HG02885 (cell line): ENCODE measurements around the gene LDB1.

Experiments
- ATAC-seq: cut with Tn5 transposase; IDR thresholded peaks from one replicate; pipeline ENCODE4 v1.9.1; 2021; ENCODE audit warnings: mild to moderate bottlenecking; ENCODE audit not compliant: unreplicated experiment, poor library complexity

LDB1 gene, protein sequence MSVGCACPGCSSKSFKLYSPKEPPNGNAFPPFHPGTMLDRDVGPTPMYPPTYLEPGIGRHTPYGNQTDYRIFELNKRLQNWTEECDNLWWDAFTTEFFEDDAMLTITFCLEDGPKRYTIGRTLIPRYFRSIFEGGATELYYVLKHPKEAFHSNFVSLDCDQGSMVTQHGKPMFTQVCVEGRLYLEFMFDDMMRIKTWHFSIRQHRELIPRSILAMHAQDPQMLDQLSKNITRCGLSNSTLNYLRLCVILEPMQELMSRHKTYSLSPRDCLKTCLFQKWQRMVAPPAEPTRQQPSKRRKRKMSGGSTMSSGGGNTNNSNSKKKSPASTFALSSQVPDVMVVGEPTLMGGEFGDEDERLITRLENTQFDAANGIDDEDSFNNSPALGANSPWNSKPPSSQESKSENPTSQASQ

DNA sequence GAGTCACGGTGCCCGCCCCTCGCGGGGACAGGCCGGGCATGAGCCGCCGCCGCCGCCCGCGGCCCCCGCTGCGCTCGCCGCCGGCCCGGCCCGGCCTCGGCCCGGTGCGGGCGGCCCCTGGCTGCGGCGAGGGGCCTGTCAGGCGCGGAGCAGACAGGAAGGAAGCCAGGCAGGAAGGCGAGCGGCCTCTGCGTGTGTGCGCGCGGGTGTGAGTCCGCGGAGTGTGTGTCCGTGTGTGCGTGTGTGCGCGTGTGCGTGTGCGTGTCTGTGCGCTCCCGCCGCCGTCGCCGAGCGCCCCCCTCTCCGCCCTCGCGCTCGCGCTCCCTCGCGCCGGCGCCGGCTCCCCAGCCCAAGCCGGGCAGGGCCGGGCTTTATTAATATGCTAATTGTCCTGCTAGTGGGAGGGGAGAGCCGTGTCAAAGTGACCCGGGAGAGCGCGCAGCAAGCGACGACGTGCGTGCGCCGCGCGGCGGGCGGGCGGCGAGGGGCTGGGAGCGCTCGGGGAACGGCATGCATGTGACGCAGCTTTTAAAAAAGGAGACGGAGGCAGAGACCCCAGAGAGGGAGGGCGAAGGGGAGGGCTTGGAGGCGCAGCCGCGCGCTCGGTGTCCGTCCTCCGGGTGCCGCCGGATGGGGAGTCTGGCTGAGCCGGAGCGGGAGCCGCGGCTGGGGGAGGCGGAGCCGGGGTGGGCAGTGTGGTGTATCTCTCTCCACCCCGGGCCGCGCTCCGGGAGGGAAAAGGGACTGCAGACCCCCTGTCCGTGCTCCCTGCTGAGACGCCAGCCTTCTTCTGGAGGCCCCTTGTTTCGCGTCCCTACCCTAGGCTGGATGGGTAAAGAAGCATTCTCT lies at the start of gene LDB1:
Gene LDB1, minus strand, starts transcription at position 227 of the 849 bp plus-strand sequence. CDS start 258 bp downstream, outside the sequence.
- peak; percentile 67 for ATAC-seq

DNA sequence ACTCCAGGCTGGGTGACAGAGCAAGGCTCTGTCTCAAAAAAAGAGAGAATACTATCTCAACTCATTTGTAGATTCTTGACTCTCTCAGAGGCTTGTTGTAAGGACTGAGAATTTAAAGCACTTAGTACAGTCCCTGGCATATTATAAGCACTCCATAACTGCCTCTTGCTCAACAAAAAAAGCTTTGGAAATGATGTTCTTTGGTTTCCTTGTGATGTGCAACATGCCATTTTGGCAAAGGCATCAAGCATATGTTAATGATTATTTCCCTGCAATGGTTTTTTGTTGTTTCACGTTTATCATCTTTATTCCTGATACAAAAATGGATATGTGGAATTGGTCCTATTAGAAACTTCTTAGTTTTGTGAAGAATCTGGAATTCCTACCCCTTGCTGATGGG lies 47.7 kb upstream of the LDB1 start:
- ATAC-seq: no peak

DNA sequence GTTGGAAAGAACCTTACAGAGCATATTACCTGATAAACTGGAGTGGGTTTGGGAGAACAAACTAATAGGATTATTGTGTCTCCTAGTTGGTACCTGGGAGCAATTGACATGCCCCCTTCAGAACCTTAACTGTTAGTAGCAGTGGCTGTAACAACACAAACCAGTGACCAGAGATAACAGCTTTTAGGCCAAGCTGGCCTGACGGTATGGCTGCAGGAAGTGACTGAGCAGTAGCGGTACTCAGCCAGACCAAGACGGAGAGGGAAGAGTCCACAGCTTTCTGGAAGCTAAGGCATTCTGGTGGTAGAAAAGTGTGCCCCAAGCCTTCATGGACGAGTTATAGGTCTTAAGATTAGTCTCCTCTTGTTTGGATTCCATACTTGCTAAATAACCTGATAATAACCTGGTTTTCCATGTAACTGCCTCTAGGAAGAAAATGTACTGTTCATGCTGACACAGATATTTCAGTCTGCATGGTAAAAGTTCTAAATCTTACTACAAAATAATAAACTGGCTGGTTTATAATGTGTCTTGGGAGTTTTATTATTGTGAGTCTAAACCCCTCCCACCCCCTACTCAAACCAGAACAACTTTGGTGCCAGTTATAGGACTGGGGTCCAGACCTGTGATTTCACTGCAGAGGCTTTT lies 43.3 kb upstream of the LDB1 start:
- ATAC-seq: no peak

DNA sequence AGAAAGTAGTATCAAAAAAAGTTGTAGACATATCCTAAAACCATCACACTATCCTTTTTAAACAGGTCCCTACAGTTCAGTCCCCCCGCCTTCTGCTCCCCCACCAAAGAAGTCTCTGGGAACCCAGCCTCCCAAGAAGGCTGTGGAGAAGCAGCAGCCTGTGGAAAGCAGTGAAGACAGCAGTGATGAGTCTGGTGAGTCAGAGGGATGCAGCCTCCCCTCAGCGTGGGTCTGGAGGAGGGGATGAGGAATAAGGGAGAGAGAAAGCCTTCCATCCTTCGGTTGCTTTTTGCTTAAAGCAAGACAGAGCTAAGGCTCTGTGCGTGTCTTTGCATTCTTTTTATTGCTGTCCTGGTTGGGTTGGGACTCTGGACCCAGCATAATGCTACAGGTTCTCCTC lies 39.7 kb upstream of the LDB1 start:
- ATAC-seq: no peak

DNA sequence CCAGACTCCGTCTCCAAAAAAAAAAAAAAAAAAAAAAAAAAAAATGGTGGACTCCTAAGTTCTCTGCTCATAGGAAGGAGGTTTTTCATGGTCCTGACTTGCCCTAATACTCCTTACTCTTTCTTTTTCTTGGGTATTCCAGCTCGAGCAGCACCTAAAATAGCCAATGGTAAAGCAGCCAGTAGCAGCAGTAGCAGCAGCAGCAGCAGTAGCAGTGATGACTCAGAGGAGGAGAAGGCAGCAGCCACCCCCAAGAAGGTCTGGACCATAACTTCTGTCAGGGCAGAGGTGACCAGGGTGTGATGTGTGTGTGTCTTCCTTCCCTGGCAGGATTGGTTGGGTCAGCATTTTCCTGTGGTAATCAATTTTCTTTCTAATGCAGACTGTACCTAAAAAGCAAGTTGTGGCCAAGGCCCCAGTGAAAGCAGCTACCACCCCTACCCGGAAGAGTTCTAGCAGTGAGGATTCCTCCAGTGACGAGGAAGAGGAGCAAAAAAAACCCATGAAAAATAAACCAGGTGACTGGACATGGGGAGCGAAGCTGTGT lies 39.0 kb upstream of the LDB1 start:
- ATAC-seq: no peak

DNA sequence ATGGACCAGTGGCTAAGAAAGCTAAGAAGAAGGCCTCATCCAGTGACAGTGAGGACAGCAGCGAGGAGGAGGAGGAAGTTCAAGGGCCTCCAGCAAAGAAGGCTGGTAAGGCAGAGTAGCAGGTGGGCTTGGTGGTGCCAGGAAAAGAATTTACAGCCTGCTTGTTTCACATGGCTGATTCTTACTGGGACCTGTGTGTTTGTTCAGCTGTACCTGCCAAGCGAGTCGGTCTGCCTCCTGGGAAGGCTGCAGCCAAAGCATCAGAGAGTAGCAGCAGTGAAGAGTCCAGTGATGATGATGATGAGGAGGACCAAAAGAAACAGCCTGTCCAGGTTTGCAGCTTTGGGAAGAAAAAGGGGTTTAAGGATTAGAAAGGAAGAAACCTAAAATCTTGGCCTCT lies 37.1 kb upstream of the LDB1 start:
- ATAC-seq: no peak

DNA sequence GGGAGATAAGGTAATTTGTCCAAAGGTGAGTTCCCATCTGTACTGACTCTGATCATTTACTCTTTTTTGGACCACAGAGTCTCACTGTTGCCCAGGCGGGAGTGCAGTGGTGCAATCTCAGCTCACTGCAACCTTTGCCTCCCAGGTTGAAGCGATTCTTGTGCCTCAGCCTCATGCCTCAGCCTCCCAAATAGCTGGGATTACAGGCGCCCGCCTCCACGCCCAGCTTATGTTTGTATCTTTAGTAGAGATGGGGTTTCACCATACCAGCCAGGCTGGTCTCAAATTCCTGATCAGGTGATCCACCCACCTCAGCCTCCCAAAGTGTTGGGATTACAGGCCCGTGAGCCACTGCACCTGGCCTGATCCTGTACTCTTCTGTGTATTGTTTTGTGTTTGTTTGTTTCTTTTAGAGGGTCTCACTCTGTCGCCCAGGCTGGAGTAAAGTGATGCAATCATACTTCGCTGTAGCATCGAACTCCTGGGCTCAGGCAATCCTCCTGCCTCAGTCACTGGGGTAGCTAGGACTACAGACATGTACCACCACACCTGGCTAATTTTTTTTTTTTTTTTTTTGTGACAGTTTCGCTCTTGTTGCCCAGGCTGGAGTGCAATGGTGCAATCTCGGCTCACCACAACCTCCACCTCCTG lies 34.4 kb upstream of the LDB1 start:
- ATAC-seq: no peak

DNA sequence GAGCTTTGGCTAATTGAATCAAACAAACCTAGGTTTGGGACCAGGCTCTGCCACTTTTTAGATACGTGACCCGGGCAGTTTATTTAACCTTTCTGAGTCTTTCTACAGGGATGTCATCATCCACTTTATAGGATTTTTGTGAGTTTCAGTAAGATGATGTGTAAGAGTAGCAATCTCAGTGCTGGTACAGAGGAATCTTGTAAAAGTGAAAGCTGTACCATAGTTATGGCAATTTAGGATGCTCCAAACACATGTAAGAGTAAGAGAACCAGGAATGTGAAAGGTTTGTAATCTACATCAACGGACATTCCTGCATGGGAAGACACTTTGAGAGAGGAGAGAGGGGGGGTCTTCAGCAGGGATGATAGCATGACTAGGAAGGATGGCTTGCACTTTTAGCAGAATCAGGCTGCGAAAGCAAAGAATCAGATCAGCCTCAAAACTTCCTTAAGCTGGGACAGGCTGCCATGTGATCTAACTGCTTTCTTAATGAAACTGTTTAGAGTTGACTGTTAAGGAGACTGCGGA lies 33.0 kb upstream of the LDB1 start:
- ATAC-seq: no peak

DNA sequence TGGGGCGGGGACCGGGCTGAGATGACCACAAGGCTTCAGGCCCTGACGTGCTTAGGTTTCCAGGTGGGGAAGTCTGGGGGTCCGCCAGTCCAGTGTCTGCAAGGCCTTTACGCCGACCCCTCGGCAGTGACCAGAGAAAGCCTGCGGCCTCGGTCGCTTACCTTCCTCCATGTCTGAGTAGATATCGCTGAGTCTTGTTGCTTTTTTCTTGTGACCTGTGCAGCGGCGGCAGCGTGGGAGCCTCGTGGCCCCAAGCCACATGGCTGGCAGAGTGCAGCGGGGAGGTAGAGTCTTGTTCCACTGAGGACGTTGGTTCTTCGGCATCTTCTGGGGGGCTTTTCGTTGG lies 32.4 kb upstream of the LDB1 start:
- peak; percentile 32 for ATAC-seq

DNA sequence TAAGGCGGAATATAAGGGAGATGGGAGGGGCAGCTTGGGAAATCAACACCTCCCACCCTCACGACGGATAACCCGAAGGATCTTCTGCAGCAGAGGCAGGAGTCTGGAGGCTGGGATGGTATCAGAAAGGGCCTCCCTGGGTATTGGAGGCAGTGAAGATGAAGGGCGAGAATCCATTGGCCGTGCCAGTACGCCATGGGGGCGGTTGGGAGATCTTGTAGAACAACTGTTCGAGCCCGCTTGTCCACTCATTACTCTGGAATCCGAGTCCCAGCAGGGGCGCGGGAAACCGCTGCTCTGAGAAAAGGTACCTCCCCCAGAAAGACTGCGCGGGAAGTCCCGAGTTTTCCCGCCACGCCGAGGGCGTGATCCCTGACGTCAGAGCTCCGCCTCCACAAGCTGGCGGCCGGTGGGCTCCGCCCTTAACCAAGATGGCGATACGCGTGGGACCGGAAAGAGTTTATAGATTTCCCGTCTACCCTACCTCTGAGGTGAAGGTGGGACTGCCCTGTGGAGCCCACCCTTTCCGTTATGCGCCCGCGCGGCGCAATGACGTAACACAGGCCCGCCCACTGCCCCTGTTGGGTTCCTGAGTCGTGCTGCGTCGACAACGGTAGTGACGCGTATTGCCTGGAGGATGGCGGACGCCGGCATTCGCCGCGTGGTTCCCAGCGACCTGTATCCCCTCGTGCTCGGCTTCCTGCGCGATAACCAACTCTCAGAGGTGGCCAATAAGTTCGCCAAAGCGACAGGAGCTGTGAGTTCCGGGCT lies 31.8 kb upstream of the LDB1 start, which contains the start of gene NOLC1:
Gene NOLC1, plus strand, starts transcription at position 616 of the 771 bp plus-strand sequence. Its CDS starts 22 bp downstream, at position 638.
- peak; percentile 95 for ATAC-seq

DNA sequence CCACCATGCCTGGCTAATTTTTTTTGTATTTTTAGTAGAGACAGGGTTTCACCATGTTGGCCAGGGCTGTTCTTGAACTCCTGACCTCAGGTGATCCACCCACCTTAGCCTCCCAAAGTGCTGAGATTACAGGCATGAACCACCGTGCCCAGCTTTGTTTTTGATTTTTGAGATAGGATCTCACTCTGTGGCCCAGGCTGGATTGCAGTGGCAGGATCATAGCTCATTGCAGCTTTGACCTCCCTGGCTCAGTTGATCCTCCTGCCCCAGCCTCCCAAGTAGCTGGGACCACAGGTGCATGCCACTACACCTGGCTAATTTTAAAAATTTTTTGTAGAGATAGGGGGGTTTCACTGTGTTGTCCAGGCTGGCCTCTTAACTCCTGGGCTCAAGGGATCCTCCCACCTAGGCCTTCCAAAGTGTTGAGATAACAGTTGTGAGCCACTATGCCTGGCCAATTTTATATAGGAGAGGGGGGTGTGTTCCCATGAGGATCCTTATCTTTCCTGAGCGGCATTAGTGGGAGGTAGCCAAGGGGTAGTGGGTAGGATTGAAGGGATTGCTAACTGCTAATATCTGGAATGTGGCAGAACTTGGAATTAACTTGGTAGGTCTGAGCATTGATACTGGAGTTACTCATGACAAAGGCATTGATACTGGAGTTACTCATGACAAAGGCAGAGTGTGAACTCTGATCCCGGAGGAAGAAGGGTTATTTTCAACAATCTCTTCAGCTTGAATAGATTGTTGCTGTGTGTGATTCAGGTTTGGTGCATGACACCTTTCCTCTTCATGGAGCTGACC lies 31.0 kb upstream of the LDB1 start:
- no peak for ATAC-seq

DNA sequence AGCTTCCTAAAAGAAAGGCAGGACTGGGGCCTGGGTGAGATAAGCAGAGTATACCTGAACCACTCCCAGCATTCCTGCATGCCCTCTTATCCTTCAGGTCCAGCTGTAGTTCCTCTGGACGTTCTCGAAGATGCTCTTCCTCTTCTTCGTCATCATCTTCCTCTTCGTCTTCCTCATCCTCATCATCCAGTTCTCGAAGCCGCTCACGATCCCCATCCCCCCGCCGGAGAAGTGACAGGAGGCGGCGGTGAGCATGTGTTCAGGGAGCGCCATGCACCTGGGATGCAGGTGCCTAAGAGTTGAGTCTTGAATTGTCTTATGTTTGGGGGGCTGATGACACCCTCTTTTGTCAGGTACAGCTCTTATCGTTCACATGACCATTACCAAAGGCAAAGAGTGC lies 28.1 kb upstream of the LDB1 start:
- ATAC-seq: no peak

DNA sequence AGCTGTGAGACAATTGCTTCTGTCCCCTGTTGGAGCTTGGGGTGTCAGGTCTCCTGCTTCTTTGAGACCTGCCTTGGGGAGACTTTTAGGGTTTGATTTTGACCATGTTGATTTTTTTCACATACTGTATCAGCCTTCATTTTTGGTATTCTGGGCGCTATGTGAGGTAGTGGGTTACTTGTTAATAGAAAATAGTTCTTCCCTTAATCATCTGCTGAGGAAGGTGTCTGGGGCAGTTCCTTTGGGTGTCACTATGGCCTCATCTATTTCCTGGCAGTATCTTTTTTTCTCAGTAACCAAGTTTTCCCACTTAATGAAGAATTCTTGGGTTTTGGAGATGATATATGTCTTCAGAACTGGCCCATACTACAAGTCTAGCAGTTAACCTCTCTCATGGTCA lies 27.4 kb upstream of the LDB1 start:
- no peak for ATAC-seq

DNA sequence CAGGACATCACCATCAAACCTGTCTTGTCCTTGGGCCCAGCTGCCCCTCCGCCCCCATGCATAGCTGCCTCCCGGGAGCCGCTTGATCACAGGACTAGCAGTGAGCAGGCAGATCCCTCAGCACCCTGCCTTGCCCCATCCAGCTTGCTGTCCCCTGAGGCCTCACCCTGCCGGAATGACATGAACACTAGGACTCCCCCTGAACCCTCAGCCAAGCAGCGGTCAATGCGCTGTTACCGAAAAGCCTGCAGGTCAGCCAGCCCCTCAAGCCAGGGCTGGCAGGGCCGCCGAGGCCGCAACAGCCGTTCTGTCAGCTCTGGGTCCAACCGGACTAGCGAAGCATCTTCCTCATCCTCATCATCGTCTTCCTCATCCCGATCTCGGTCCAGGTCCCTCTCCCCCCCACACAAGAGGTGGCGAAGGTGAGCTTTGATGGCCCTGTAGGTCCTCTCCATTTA lies 26.8 kb upstream of the LDB1 start:
- ATAC-seq: no peak

DNA sequence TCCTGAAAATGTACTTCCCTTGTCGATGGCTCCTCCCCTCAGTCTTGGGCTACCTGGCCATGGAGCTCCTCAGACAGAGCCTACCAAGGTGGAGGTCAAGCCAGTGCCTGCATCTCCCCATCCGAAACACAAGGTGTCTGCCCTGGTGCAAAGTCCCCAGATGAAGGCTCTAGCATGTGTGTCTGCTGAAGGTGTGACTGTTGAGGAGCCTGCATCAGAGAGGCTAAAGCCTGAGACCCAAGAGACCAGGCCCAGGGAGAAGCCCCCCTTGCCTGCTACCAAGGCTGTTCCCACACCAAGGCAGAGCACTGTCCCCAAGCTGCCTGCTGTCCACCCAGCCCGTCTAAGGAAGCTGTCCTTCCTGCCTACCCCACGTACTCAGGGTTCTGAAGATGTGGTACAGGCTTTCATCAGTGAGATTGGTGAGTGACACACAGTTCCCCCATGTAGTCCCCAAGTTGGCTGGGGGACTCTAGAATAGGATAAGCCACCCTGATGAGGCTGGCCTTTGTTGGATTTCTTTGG lies 21.5 kb upstream of the LDB1 start:
- ATAC-seq: no peak

DNA sequence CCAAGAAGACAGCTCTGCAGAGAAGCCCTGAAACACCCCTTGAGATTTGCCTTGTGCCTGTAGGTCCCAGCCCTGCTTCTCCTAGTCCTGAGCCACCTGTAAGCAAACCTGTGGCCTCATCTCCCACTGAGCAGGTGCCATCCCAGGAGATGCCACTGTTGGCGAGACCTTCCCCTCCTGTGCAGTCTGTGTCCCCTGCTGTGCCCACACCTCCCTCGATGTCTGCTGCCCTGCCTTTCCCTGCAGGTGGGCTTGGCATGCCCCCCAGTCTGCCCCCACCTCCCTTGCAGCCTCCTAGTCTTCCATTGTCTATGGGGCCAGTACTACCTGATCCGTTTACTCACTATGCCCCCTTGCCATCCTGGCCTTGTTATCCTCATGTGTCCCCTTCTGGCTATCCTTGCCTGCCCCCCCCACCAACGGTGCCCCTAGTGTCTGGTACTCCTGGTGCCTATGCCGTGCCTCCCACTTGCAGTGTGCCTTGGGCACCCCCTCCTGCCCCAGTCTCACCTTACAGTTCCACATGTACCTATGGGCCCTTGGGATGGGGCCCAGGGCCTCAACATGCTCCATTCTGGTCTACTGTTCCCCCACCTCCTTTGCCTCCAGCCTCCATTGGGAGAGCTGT lies 20.9 kb upstream of the LDB1 start:
- ATAC-seq: no peak

DNA sequence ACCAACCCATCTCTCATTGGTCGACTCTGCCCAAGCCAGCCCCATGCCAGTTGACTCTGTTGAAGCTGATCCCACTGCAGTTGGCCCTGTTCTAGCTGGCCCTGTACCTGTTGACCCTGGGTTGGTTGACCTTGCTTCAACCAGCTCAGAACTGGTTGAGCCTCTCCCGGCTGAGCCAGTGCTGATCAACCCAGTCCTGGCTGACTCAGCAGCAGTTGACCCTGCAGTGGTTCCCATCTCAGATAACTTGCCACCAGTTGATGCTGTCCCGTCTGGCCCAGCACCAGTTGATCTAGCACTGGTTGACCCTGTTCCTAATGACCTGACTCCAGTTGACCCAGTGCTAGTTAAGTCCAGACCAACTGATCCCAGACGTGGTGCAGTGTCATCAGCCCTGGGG lies 20.1 kb upstream of the LDB1 start:
- no peak for ATAC-seq
